Liver (tissue), 9 donors: ENCODE data around the gene PDK1. TPM values are rescaled to one million over a fixed set of nuclear protein-coding genes. Genes with fewer than 3 reads are reported as not detected.

Experiments
- DNase-seq: peaks from one replicate; pipeline ENCODE4 v3.0.0-alpha.2; 2017; ENCODE audit warnings: low spot score
- H3K27ac ChIP-seq, 2 donors: one replicate each; pipeline ENCODE4 v1.7.0; 2013; ENCODE audit warnings: inconsistent platforms in 2 of 2, low read length in 2 of 2, control low read depth in 1 of 2, low read depth in 1 of 2, mild to moderate bottlenecking in 1 of 2
- H3K27me3 ChIP-seq, 4 donors: one replicate each; pipeline versions ENCODE4 v1.6.1 to v1.7.0; 2013; ENCODE audit warnings: low read length in 3 of 4, inconsistent platforms in 1 of 4, mild to moderate bottlenecking in 1 of 4, moderate library complexity in 1 of 4; ENCODE audit not compliant: control insufficient read depth in 4 of 4, insufficient read depth in 4 of 4
- H3K36me3 ChIP-seq, 4 donors: one replicate each; pipeline versions ENCODE4 v1.6.1 to v1.7.0; 2013; ENCODE audit warnings: low read length in 3 of 4, mild to moderate bottlenecking in 3 of 4, low read depth in 1 of 4, moderate library complexity in 1 of 4; ENCODE audit not compliant: control insufficient read depth in 4 of 4, insufficient read depth in 3 of 4
- H3K4me1 ChIP-seq, 4 donors: one replicate each; pipeline versions ENCODE4 v1.6.1 to v1.7.0; 2013; ENCODE audit warnings: low read length in 3 of 4, mild to moderate bottlenecking in 3 of 4, moderate library complexity in 1 of 4; ENCODE audit not compliant: control insufficient read depth in 4 of 4, insufficient read depth in 4 of 4
- H3K4me3 ChIP-seq, 3 donors: one replicate each; pipeline versions ENCODE4 v1.6.1 to v1.7.0; 2013; ENCODE audit warnings: low read length in 3 of 3, control low read depth in 1 of 3, low read depth in 1 of 3, mild to moderate bottlenecking in 1 of 3
- H3K9ac ChIP-seq, 2 donors: one replicate each; pipeline ENCODE4 v1.7.0; 2013; ENCODE audit warnings: low read length in 2 of 2, mild to moderate bottlenecking in 2 of 2, moderate library complexity in 2 of 2, control low read depth in 1 of 2, low read depth in 1 of 2
- H3K9me3 ChIP-seq, 4 donors: one replicate each; pipeline versions ENCODE4 v1.6.1 to v1.7.0; 2013; ENCODE audit warnings: low read length in 3 of 4; ENCODE audit not compliant: control insufficient read depth in 4 of 4
- EGR1 ChIP-seq, 2 donors: IDR thresholded peaks; 2 replicates each; pipeline ENCODE4 v1.6.1; 2016 to 2018; ENCODE audit warnings: antibody characterized with exemption in 2 of 2, low read depth in 2 of 2
- FOXA1 ChIP-seq: IDR thresholded peaks from 2 replicates; pipeline ENCODE4 v1.6.1; 2016; ENCODE audit warnings: antibody characterized with exemption
- FOXA2 ChIP-seq: IDR thresholded peaks from 2 replicates; pipeline ENCODE4 v1.6.1; 2016; ENCODE audit warnings: antibody characterized with exemption
- GABPA ChIP-seq, 2 donors: IDR thresholded peaks in 1 of 2; conservative IDR thresholded peaks in 1 of 2; 2 replicates each; pipeline ENCODE4 v1.6.1; 2016; ENCODE audit warnings: antibody characterized with exemption in 2 of 2, mild to moderate bottlenecking in 1 of 2, moderate library complexity in 1 of 2
- HNF4A ChIP-seq, 2 donors: conservative IDR thresholded peaks; 2 replicates each; pipeline ENCODE4 v1.6.1; 2016; ENCODE audit warnings: antibody characterized with exemption in 2 of 2, mild to moderate bottlenecking in 2 of 2
- HNF4G ChIP-seq: IDR thresholded peaks from 2 replicates; pipeline ENCODE4 v1.6.1; 2016; ENCODE audit warnings: antibody characterized with exemption
- NR2F2 ChIP-seq: IDR thresholded peaks from 2 replicates; pipeline ENCODE4 v1.6.1; 2016; ENCODE audit warnings: antibody characterized with exemption
- RAD21 ChIP-seq, 2 donors: IDR thresholded peaks; 2 replicates each; pipeline ENCODE4 v1.6.1; 2016; ENCODE audit warnings: antibody characterized with exemption in 2 of 2, mild to moderate bottlenecking in 2 of 2
- RXRA ChIP-seq, 2 donors: IDR thresholded peaks; 2 replicates each; pipeline ENCODE4 v1.6.1; 2017 to 2018; ENCODE audit warnings: antibody characterized with exemption in 2 of 2, mild to moderate bottlenecking in 1 of 2
- SP1 ChIP-seq: IDR thresholded peaks from 2 replicates; pipeline ENCODE4 v1.6.1; 2018; ENCODE audit warnings: antibody characterized with exemption, mild to moderate bottlenecking
- YY1 ChIP-seq: IDR thresholded peaks from 2 replicates; pipeline ENCODE4 v1.6.1; 2016; ENCODE audit warnings: antibody characterized with exemption, mild to moderate bottlenecking
- polyA plus RNA-seq, 2 donors: library from polyadenylated mRNA; stranded (reverse) in 1 of 2; unstranded in 1 of 2; fragments of 200-250 nt in 1 of 2; fragments of >200 nt in 1 of 2; fragmentation: Nextera tagmentation in 1 of 2; extraction: Ambion mirVana in 1 of 2; gene quantifications; one replicate each; pipeline versions ENCODE4 v1.2.1 to v1.2.3, GENCODE V29; 2013 to 2015
- total RNA-seq, 2 donors: library from RNA; depleted of rRNA; stranded (reverse); fragments of >200 nt; gene quantifications; one replicate each; pipeline ENCODE4 v1.2.3, GENCODE V29; 2014
- TF ChIP-seq, protein P1 (sequence below): fragments of 150-350 bp; IDR thresholded peaks from 2 replicates; pipeline ENCODE4 v1.5.1; 2017; ENCODE audit warnings: improper control_type of control experiment, low read depth, low read length; ENCODE audit not compliant: missing input control
- TF ChIP-seq, protein P2 (sequence below): IDR thresholded peaks from 2 replicates; pipeline ENCODE4 v1.6.1; 2016; ENCODE audit warnings: antibody characterized with exemption
- TF ChIP-seq, protein P3 (sequence below): IDR thresholded peaks from 2 replicates; pipeline ENCODE4 v1.6.1; 2016; ENCODE audit warnings: antibody characterized with exemption
- TF ChIP-seq, protein P4 (sequence below): IDR thresholded peaks from 2 replicates; pipeline ENCODE4 v1.6.1; 2016; ENCODE audit warnings: antibody characterized with exemption, mild to moderate bottlenecking
- TF ChIP-seq, protein P5 (sequence below): IDR thresholded peaks from 2 replicates; pipeline ENCODE4 v1.6.1; 2016; ENCODE audit warnings: antibody characterized with exemption
- donor health status: healthy.
- donor health status: healthy.
- donor health status: healthy.
- donor health status: healthy.
- donor health status: healthy.

Gene PDK1
- total and polyA plus RNA-seq, 4 donors: 4.7 to 10.9 (median 7.8) TPM

DNA sequence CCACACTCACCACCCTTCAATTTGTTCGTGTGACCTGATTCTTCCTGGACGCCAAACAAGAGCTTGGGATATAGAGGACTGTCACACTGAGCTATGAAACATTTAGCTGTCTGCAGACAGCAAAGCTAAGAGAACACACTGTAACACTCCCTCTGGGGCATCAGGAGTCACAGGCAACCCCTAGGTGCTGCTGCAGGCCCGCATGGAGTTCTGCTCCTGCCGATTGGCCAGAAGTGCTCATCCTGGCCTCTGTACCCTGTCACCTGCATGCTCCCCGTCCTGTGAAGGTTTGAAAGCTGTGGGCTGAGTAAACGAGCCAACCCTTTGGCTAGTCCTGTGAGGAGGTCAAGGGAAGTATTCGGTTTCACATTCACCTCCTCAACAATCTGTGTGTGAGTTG is 73.7 kb downstream of the PDK1 start (continued):
- TF ChIP-seq, protein P1, sequence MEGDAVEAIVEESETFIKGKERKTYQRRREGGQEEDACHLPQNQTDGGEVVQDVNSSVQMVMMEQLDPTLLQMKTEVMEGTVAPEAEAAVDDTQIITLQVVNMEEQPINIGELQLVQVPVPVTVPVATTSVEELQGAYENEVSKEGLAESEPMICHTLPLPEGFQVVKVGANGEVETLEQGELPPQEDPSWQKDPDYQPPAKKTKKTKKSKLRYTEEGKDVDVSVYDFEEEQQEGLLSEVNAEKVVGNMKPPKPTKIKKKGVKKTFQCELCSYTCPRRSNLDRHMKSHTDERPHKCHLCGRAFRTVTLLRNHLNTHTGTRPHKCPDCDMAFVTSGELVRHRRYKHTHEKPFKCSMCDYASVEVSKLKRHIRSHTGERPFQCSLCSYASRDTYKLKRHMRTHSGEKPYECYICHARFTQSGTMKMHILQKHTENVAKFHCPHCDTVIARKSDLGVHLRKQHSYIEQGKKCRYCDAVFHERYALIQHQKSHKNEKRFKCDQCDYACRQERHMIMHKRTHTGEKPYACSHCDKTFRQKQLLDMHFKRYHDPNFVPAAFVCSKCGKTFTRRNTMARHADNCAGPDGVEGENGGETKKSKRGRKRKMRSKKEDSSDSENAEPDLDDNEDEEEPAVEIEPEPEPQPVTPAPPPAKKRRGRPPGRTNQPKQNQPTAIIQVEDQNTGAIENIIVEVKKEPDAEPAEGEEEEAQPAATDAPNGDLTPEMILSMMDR: no peak
- TF ChIP-seq NR2F2: no peak
- TF ChIP-seq FOXA1: no peak
- no peak for TF ChIP-seq YY1

DNA sequence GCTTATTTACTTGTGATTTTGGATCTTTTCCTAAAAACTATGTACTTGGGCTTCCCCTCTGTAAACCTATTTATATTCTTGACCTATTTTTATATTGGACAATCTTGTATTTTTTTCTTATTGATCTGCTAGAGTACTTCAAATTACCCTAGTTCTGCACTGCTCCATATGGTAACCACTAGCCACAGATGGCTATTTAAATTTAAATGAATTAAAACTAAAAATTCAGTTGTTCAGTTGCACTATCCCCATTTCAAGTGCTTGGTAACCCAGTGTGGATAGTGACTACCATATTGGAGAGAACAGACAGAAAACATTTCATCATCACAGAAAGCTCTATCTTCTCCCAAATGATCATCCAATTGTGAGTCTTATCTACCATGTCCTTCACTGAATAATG is 74.3 kb downstream of the PDK1 start:
- TF ChIP-seq HNF4G (no peak), NR2F2 (no peak), FOXA2 (no peak), RXRA (IDR thresholded peaks at IDR 0.05) (no peak), RAD21 (IDR thresholded peaks at IDR 0.05) (no peak), FOXA1 (no peak), EGR1 (IDR thresholded peaks at IDR 0.05; ENCODE audit: low read depth in 2 of 2) (no peak), YY1 (no peak), HNF4A (conservative IDR thresholded peaks at IDR 0.05) (no peak), GABPA (IDR thresholded peaks at IDR 0.05 in 1 of 2, conservative IDR thresholded peaks at IDR 0.05 in 1 of 2) (no peak), SP1 (no peak)
- TF ChIP-seq, protein P2, sequence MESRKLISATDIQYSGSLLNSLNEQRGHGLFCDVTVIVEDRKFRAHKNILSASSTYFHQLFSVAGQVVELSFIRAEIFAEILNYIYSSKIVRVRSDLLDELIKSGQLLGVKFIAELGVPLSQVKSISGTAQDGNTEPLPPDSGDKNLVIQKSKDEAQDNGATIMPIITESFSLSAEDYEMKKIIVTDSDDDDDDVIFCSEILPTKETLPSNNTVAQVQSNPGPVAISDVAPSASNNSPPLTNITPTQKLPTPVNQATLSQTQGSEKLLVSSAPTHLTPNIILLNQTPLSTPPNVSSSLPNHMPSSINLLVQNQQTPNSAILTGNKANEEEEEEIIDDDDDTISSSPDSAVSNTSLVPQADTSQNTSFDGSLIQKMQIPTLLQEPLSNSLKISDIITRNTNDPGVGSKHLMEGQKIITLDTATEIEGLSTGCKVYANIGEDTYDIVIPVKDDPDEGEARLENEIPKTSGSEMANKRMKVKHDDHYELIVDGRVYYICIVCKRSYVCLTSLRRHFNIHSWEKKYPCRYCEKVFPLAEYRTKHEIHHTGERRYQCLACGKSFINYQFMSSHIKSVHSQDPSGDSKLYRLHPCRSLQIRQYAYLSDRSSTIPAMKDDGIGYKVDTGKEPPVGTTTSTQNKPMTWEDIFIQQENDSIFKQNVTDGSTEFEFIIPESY: no peak
- TF ChIP-seq, protein P3, sequence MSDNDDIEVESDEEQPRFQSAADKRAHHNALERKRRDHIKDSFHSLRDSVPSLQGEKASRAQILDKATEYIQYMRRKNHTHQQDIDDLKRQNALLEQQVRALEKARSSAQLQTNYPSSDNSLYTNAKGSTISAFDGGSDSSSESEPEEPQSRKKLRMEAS: no peak
- TF ChIP-seq, protein P4, sequence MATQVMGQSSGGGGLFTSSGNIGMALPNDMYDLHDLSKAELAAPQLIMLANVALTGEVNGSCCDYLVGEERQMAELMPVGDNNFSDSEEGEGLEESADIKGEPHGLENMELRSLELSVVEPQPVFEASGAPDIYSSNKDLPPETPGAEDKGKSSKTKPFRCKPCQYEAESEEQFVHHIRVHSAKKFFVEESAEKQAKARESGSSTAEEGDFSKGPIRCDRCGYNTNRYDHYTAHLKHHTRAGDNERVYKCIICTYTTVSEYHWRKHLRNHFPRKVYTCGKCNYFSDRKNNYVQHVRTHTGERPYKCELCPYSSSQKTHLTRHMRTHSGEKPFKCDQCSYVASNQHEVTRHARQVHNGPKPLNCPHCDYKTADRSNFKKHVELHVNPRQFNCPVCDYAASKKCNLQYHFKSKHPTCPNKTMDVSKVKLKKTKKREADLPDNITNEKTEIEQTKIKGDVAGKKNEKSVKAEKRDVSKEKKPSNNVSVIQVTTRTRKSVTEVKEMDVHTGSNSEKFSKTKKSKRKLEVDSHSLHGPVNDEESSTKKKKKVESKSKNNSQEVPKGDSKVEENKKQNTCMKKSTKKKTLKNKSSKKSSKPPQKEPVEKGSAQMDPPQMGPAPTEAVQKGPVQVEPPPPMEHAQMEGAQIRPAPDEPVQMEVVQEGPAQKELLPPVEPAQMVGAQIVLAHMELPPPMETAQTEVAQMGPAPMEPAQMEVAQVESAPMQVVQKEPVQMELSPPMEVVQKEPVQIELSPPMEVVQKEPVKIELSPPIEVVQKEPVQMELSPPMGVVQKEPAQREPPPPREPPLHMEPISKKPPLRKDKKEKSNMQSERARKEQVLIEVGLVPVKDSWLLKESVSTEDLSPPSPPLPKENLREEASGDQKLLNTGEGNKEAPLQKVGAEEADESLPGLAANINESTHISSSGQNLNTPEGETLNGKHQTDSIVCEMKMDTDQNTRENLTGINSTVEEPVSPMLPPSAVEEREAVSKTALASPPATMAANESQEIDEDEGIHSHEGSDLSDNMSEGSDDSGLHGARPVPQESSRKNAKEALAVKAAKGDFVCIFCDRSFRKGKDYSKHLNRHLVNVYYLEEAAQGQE: no peak
- TF ChIP-seq, protein P5, sequence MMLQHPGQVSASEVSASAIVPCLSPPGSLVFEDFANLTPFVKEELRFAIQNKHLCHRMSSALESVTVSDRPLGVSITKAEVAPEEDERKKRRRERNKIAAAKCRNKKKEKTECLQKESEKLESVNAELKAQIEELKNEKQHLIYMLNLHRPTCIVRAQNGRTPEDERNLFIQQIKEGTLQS: no peak
- TF ChIP-seq, protein P1: no peak
- H3K27me3 ChIP-seq: no peaks in the 10 kb centered on the region
- H3K9ac ChIP-seq: no peak overlapping the region
- no peak overlapping the region for H3K27ac ChIP-seq
- no peaks in the 10 kb centered on the region for H3K4me1 ChIP-seq
- no peak for DNase-seq
- no peaks in the 10 kb centered on the region for H3K36me3 ChIP-seq
- no peaks in the 10 kb centered on the region for H3K9me3 ChIP-seq
- H3K4me3 ChIP-seq: no peak overlapping the region
